GM04504 (cell line): ENCODE results near the gene TIAL1.
A peak's percentile ranks its signal among the peaks of the same experiment; 100 is the strongest.

ENCODE experiments used
- DNase-seq: peaks from one replicate; pipeline ENCODE4 v3.0.0-alpha.2; 2012; ENCODE audit warnings: low read depth

Gene TIAL1

DNA sequence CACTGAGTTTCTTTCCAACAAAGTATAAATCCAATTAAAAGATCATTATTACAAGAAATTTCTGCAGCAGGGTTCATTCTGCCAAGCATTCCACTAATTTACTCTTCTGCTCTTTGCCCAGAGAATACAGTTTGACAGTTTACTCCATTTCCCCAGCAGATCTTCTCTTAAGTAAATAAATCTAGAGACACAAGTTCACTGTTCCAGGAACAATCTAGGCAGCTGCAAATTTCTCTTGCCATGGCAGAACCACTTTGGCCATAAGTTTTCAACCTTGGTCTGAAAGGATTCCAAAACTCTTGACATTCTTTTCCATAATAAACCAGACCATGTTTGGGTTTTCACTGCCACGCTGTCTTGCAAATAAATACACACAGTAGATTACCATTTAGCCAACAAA lies 65.7 kb downstream of the TIAL1 start:
- DNase-seq, result no peak

DNA sequence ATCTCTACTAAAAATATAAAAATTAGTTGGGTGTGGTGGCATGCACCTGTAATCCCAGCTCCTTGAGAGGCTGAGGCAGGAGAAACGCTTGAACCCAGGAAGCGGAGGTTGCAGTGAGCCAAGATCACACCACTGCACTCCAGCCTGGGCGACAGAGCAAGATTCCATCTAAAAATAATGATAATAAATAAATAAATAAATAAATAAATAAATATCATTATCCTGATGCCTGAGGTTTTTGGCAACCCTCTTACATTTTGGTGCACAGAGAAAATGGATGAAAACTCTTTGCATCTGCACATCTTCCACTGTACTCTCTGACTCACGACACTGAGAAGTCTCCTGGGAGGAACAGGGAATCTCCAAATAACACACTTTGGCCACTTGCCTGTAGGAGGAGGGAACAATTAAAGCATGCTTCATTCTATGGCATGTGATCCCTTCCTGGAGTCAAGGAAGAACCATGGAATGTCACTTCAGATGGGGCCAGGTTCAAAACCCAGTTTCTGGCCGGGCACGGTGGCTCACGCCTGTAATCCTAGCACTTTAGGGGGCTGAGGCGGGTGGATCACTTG lies 68.0 kb downstream of the TIAL1 start:
- peak; percentile 90 for DNase-seq

DNA sequence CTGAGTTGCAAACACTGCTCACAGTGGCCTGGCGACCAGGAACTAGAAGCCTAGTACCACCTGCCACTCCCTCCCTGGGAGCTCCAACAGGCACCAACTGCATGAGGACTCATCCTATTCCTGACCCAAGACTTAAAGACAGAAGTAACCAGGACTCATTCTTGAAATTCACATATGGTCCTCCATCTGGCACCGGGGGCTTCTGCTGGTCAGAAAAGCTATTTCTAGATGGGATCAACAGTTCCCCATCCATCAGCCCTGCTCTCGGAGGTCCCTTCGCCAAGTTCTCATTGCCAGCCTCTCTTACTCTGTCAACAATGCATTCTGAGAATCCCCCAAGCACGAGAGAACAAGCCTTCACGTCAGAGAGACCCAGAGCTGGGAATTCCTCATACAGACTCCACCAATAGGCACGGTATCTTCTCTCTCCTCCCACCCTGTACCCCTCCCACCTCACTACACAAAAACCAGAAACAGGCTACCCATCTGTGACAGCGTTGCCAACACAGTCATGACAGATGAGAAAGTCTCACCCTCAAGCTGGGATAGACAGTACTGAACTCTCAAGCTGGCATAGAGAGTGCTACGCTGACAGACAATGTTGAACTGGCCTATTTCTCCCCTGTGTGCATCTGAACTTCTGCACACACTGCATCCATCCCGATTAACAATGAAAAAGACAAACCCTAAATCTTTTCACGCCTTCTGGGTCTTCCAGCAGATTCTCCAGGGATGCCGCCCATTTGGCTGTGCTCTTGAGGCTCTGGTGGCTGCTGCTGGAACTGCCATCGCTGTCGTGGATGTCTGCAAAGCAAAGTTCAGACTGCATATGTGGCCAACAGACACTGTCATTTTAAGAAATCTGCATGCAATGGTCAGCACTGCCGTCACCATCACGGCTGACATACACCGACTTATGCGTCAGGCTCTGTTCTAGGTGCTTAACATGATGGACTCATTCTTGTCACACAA lies 69.9 kb downstream of the TIAL1 start:
- no peak for DNase-seq

DNA sequence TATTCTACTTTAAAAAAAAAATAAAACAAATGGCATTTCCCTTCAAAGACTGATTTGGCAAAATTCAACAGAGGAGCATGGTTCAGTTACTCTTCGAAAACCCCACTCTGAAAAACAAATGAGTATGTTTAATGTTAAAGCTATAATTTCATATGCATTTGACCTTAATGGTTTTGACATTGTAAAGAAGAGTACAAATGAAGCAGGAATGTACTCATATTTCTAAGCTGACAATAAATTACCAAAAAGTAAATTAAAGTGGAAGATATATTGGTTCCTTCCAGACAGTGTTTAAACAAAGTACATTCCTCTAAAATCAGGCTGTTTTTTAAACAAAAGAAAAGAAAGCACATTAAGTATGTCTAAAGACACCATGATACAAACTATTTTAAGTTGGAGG lies 70.6 kb downstream of the TIAL1 start:
- DNase-seq, result no peak

DNA sequence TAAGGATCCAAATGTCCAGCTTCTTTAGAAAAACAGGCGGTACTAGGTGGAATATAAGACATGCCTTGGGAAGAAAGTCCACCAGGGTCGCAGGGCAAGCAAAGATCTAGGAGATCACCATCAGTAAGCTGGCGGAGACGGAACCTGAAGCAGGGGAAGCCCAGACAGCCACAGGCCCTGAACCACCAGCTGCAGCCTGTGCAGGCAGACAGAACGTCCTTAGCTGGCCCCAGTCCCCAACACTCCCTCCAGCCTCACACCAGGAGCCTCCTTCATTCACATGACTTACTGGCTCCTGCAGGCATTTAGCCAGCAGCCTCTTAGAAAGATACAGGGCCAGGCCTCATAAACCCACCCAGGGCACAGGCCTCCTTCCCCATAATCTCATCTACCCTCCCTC lies 71.6 kb downstream of the TIAL1 start:
- no peak for DNase-seq

DNA sequence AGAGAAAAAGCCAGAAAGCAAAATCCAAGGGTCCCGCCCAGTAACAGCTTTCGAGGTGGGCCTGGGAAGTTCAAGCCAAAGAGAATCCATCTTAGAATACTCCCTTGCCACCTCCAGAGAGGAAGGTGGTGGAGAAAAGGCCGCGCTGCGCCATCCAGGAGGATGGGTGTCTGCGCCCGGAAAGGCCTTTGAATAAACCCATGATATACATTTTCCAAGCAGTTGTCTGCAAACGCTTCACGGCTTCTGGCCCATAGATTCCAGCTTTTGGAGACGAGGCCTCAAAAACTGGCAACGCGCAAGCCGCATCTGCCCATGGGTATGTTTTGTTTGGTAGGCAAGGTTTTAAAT lies 72.1 kb downstream of the TIAL1 start:
- no peak for DNase-seq

DNA sequence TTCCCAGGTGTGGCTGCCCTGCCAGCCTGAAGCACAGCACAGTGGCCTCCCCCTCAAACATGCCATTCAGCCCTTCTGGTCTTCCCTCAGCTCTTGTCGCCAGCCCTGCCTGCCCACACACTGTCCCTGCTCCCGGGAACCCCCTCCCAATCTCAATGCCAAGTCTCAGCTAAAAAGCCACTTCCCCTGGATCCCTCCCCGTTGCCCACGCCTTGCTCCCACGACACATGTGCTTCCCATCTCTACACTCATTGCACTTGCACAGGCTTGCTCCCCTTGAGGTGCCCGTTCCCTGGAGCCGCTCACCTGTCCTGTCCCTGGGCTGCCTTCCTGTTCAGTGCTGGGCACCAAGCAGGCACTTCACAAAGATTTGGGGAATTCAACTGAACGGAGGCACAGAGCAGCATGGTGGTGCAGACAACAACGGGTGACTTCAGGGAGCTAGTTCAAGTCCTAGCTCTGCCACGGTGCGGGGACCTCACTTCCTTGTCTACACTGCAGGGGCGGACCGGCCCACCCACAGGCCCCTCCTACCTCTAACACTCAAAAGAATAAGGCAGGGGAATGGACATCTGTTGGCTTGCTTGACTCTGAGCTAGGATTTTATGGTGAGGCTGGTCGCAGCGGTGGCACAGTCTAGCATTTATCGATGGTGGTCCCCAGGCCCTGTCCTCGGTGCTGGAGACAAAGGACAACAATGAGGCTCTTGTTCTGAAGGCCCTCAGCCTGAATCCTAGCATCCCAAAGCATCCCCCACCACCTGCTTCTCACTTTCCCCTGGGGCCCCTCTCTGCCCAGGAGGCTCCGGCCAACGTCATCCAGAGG lies 72.7 kb downstream of the TIAL1 start:
- no peak for DNase-seq
